Activated CD4-positive, alpha-beta T cell treated with anti-CD3 and anti-CD28 coated beads, Interleukin-2, amount 50 U/mL, for 4 hours (primary cell): ENCODE results near the gene SARDH.
"Not testable (repeated sequence)": the region's sequence is repeated elsewhere in the genome, so short reads cannot be mapped to it uniquely, and the experiment has no call there.

Experiments
- DNase-seq, 2 experiments: peaks; one replicate each; pipeline ENCODE4 v3.0.0-alpha.2; 2020

The SARDH gene

DNA sequence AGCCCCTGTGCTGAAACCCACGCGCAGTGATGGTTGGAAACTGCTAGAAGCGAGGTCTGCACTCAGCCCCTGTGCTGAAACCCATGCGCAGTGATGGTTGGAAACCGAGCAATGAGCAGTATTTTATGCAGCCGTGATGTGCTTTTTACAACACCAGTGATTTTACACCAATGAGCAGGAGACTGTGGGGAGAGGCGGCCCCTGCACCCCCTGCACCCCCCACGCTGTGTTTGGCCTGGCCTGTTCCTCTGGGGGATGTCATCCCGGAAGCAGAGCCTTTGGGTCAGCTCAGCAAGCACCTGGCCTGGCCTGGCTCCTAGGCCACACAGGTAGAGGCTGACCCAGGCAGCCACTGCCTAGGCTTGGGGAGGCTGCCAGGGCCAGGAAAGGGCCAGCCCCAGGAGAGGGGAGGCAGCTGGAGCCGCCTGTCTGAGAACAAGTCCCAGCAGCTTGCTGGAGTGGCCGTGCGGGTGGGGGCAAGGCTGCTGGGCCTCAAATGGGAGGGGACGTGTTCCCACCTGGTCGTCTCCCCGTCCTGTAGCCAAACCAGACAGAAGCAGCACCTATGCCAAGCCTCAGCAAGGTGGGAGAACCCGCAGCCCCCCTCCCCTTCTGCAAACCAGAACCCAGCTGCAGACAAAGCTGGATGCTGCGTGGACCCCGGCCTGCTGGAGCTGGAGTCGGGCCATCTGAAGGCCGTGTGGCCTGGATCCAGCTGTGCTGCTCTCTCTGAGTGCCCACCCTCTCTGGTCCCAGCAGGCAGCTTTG lies 55.1 kb downstream of the SARDH start:
- DNase-seq = no peak

DNA sequence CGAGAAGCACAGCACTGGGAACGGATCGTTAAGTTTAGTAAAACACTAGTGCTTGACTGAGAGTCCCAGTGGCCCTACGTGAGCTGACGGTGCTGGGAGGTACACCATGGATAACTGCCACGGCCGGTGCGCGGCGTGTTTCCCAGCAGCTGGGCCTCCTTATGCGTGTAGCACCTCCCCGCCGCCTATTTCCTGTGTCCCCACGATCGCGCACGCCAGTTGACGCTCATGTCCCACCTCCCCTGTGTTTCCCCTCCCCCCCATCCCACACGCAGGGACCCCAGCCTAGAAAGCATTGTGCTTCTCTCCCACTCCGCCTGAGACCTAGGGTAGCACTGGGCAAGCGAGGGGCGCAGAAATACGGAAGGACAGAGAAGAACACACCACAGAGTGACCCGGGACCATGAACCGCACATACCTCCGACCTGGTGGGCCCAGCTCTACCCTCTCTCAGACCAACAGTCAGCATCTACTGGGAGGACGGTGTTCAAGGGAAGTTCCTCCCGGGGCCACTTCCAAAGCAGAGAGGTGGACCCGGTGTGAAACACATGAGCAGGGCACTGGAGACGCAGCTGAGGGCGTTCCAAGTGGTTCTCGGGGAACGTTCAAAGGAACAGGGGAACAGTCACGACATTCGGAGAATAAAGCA lies 56.4 kb downstream of the SARDH start:
- DNase-seq = no peak

DNA sequence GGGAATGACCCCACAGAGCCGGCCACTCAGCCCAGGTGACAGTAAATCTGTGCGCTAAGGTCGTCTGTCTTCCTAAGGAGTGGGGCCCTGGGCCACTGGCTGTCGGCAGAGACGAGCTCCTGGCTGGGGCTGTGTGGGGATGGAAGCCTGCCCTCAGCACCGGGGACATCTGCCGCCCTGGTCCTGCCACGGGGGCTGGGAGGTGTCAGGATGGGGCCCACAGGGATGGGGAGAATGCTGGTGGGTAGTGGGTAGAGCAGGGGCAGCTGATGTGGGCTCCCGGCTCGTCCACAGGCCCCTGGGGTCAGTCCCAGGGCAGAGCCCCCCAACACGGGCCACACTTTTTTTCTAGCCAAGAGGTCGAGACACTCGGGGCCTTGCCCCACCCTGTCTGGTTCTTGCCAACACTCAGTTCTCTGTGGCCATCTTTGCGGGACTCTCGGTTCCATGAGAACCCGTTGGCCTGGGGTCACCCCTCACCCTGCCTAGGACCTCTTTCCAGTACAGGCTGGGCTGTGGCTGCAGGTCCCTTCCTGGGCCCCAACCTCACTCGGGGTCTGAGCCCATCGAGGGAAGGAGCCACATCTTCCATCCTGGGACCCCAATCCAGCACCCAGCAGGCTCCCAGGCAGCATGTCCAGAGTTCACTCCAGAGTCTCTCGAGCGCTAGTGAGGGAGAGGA lies 57.0 kb downstream of the SARDH start:
- no peak for DNase-seq

DNA sequence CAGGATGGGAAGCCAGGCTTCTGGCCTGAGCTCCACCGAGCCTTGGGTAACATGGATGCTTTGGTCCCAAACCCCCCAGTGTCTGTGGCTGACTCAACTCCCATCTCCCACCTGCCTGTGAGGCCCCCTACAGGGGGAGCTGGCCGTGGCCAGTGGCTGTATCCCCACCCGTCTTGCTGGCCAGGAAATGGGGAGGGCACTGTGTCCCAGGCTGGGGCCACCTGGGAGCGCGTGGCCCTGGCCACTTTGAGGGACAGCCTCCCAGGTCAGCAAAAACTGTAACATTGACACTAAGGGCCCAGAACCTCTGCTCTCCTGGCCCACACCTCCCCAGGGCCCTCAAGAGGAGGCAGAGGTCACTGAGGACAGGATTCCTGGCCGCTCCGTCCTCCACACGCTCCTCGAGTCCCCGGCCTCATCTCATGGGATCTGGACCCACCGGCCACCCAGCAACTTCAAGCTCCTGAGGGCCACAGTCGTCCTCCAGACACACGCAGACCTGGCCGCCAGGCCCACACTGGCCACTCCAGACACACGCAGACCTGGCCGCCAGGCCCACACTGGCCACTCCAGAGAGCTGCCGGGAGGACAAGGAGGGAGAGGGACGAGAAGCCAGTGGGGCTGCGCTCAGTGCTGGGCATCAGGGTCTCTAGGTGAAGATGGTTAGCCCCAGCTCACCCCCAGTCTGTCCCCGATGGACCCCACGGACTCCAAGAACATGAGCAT lies 57.7 kb downstream of the SARDH start:
- no peak for DNase-seq

DNA sequence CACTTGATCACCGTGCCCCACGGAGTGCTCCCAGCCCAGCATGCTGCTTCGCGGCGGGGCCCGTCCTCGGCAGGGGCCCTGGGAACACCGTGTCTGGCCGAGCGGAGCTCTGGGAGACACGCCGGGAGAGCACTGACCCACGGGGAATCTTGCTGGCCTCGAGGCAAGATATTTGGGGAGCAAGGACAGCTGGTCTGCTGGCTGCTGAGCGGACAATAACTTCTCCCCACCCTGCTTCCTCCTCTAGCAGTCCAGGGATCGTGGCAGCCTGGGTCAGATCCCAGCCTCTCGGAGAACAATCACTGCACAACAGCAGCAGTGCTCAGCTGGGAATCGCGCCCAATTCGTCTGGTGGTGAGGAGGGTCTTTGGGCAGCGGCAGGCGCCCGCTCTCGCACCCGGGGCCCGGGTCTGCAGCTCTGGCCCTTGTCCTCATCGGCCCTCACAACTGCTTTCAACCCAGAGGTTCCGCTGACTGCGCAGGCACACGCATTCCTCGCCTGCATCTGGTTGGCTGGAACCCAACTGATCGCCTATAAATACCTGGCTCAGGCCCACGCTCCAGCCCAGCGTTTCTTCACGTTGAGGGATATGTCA lies 58.6 kb downstream of the SARDH start:
- no peak for DNase-seq

DNA sequence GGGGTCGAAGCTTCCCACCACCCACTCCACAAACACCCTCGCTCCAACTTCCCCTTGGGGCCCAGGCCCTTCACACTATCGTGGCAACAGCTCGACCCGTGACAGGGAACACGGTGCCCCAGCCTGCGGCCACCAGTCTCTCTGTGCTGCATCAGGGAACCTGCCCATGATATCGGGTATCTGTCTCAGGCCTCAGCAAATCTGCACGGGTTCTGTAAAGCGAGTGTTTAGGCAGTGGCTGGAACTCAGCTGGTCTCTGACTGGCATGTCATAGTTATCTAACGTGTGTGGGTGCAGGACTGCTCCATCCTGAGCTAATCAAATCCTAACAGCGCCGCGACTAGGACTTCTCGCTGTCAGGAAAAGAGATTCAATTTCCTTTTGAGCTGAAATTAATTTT lies 59.1 kb downstream of the SARDH start:
- no peak for DNase-seq

DNA sequence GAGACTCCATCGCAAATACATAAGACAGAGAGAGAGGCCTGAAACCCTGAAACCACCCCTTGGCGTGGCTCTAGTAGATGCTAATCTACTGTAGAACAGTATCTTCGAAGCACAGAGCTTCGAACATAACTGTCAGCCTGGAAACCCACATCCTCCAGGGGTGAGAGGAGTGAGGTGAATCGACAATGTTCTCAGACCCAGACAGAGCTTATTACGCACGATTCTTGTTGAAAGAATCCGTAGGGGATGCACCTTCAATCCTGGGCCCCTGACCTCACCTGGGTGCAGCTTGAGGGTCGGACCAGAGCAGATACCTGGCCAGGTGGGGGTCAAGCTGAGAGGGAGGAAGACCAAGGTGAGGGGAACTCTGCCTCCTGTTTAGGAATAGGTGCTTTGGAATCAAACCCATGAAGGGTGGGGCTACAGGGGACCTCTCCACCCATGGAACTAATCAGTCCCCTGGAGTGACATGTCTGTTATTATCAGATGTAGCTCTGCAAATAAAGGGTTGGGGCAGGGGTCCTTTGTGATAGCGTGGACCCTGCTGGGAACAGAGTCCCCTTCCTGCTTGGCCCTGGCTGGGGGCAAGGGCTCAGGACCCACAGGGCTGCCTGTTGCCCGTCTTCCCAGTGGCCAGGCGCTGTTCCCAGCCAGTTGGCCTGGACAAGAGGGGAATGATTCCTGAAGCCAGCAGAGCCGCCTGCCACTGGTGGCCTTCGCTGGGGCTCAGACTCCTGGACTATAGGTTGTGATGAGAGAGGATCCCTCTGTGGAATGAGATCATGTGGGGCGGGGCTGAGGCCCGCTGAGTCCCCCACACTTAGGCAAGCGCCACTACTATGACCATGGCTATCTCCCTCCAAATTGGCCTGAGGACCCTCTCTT lies 60.8 kb downstream of the SARDH start:
- peak; percentile 36 to 40 for DNase-seq

DNA sequence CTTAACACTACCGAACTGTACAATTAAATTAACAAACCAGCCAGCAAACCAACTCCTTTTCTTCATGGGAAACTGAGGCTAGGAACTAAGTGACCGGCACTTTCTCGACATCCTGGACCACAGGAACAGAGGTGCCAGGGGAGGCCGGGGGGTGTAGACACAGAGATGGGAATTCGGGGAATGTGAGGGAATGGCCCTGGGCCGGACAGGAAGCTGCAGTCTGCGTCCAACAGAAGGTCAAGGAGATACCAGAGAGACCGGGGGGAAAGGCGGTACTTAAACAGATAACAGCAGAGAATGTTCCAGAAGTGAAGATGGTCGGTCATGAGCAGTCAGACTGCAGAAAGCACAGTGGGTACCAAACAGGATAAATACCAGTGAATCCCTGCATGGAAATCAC lies 61.7 kb downstream of the SARDH start:
- DNase-seq = no peak

DNA sequence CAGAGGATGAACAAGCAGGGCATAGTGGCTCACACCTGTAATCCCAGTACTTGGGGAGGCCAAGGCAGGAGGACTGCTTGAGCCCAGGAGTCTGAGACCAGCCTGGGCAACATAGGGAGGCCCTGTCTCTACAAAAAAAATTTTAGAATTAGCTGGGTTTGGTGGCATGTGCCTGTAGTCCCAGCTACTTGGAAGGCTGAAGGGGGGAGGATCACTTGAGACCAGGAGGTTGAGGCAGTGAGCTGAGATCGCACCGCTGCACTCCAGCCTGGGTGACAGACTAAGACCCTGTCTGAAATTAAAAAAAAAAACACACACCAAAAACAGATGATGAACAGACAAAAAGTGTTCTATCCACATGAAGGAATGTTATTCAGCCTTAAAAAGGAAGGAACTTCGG lies 62.4 kb downstream of the SARDH start:
- DNase-seq = not testable (repeated sequence)

DNA sequence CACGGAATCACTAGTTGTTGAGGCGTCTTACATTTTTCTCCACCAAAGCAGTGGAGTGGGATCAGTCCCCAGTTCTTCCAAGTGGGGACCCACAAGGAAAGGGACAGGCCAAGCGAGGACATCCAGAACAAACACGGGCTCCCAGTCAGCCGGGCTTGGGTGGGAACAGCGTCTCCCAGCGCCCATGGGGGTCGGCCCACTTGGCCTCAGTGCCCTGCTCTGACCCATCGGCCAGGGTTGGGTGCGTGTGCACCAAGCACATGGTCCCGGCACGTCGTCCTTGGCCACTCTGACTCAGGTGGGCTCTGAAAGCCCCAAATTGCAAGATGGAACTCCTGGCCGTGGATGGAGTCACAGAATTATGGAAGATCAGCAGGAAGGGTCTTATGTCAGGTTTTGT lies 64.1 kb downstream of the SARDH start:
- no peak for DNase-seq

DNA sequence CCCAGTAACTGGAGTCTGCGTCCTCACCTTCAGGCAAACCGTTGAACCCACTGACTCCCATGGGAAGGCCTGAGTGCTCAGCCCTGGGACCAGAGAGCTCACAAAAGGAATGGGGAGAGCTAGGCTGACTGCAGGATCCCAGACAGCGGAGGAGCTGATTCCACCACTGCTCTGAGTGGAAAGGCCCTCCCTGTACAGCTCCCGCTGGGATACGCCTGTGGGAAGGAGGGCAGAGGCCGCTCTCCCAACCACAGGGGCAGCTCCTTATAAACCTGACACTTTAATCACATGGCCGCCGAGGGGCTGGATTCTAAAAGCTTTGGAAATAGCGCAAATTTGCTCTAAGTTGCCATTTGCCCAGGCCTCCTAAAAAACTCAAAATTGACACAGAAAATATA lies 64.9 kb downstream of the SARDH start:
- no peak for DNase-seq

DNA sequence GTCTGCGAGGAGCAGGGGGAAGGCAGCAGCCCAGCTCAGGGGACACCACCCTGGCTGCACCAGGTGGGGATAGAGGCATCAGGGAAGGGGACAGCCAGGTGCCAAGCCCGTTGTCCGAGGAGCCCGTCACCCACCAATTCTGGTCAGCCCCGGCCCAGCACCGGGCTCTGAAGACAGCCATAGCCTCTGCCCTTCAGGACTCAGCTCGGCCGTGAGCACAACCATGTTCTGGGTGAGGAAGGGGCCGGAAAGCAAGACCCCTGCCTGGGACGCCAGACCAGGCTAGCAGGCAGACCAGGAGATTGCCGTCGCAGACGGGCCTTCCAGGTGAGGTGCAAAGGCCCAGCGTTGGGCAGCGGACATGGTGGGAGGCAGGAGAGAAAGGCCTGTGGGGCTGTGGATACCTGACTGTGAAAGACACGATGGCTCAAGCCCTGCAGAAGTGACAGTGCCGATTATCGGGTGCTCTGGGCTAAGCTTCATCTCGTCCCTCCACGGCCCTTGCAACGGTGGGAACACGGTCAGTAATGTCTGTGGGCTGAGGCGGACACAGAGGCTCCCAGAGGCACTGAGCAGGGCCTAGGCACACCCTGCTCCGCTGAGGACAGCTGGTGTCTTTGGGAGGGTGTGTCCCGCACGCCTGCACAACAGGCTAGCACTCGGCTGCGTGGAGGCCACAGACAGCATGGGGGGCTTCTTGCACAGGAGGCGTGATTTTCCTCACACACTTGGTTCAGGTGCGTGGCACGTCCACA lies 65.5 kb downstream of the SARDH start:
- no peak for DNase-seq

DNA sequence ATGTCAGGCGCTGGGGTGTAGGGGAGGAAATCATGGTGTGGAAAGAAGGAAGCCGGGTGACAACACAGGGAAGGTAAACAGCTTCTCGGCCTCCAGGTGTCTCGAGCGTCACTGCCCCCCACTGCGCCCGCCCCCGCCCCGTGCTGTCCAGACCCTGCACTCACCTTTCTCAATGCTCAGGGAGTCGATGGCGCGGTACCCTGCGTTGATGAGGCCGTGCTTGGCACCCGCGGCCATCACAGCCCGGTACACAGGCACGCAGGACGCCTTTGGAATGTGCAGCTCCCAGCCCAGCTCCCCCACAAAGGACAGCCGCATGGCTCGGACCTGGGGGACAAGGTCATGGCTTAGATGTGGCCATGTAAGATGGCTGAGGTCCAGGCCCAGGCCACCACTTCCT lies 66.8 kb downstream of the SARDH start:
- no peak for DNase-seq

DNA sequence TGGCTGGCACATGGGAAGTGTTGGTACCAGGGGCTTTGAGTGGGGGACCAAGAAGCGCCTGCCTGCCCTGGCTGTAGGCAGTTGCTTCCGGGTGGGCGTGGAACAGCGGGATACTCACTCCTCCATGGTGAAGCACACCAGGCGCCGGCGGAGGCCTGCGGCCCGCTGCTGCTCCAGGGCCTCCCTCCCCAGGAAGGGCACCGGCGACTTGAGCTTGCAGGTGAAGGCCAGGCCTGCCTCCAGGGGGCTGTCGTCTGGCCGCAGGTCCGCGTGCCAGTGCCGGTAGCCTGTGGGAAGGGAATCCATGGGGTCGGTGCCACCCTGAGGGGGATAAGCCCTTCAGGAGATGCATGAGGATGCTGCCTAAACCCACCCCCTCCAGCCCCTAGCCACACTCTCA lies 67.7 kb downstream of the SARDH start:
- DNase-seq = no peak

DNA sequence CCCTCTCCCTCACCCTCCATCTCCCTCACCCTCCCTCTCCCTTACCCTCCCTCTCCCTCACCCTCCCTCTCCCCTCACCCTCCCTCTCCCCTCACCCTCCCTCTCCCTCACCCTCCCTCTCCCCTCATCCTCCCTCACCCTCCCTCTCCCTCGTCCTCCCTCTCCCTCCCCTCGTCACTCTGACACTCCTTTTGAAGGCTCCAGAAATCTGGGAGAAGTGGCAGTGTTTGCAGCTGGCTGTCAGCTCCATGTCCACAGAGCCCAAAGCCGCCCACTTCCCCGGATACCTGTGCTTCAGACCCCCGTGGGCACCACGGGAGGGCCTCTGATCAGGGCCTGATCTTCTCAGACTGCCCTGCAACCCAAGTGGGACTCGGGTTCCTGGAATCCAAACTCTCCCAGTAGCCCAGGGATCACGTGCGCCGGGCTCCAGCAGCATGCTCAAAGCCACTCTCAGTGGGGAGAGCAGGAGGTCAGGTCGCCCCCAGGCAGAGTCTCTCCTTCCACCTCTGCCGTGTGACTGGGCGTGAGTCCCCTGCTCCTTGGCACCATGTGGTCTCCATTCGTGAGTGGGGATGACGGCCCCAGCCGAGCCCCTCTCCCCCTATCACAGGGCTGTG lies 68.9 kb downstream of the SARDH start:
- no peak for DNase-seq

DNA sequence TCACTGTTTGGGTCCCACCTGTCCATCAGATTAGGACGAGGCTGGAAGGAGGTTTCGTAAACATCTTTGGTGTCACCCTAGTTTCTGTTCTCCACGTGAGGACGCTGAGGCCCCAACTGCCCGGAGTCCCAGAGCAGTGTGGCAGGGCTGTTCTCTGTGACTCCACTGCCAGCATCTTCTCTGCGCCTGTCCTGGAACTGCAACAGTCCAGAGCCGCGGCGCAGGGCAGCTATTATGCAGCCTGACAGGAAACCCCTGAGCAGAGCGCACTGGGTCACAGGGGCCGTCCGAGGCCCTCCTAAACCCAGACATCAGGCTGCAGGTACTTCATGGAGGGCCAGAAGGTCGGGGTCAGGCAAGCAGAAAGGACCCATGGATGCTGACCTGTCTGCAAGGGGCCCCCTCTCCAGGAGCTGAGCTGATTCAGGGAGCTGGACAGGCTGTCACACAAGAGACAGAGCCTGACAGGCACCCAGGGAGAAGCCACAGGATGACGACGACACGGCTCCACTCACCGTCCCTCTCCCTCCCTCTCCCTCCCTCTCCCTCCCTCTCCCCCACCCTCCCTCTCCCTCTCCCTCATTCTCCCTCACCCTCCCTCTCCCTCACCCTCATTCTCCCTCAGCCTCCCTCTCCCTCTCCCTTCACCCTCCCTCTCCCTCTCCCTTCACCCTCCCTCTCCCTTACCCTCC lies 70.2 kb downstream of the SARDH start:
- DNase-seq = no peak

DNA sequence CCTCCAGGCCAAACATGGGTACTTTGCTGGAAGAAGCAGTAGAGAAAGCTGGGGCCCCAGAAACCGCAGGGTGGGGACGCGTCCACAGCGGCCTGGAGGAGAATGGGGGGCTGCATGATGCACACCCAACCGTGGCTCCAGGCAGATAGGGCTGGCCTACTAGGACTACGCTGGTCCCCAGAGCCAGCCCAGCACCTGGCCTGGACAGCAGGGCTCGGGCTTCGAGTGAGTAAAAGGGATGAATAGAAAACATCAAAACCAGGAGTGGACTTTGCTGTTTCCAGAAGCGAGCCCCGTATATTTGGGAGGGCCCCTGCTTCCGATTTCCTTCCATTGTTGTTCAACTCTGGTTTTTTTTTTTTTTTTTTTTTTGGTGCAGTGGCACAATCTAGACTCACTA lies 71.3 kb downstream of the SARDH start:
- no peak for DNase-seq

DNA sequence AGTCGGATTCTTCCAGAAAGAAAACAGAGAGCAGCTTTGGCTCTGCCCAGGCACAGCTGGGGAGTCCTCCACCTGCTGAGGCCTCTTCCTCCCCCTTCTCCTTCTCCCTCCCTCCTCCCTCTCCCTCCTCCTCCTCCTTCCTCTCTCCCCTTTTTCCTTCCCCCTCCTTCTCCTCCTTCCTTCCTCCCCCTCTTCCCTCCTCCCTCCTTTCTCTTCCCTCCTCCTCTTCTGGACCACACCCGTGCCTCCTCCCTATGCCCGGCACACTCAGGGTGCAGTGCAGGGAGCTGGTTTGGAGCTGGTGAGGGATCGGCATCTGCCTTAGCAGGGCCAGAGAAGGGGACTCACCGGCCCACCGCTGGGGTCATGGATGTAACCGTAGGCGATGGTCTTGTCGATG lies 71.8 kb downstream of the SARDH start:
- no peak for DNase-seq

DNA sequence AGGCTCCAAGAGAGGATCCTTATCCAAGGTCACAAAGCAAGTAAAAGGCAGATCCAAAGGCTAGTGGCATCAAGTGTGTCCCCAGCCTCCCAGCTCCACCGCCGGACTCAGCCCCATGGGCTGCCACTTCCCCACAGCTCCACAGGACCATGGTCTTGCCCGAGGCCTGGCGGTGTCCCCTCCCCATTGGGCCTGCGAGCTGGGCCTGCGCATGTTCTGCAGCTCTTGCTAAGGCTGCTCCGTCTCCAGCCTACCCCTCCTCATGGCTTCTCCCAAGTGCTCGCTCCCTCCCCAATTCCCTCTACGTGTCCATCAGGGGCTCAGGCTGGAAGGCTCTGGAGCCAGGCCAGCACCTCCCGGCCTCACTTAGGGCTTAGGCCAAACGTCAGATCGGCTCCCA lies 72.6 kb downstream of the SARDH start:
- no peak for DNase-seq

DNA sequence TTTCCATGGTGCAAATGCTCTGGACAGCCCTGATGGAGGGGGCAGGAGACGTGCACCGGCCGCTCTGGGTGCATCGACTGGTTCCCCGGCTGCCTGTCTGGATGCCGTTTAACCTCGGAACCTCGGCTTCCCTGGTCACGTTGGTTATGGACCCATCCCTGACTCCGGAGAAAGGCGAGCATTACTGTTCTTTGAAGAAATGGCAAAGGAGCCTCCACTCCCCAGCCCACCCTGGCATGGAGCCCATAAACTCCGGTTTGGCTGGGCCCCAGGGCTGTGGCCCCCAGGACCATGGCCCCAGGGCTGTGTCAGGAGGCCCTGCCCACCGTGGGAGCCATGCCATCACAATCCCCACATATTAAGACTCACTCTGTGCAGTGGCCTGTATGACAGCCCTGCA lies 73.1 kb downstream of the SARDH start:
- no peak for DNase-seq
